Right lobe of liver (tissue), 6 donors: ENCODE measurements around the gene PPP1R12A. TPM values are rescaled to one million over a fixed set of nuclear protein-coding genes. Genes with fewer than 3 reads are reported as not detected.

Experiments
- ATAC-seq, 4 donors: fragments of 200-7000 bp; cut with Tn5 transposase; one replicate each; pipeline ENCODE4 v1.9.1; 2020; ENCODE audit warnings: mild to moderate bottlenecking in 4 of 4, moderate library complexity in 4 of 4
- DNase-seq, 3 donors: peaks; one replicate each; pipeline ENCODE4 v3.0.0-alpha.2; 2020
- H3K27ac ChIP-seq, 3 donors: fragments of 200-600 bp; one replicate each; pipeline ENCODE4 v1.8.0; 2022
- H3K27me3 ChIP-seq, 2 donors: fragments of 200-600 bp; one replicate each; pipeline ENCODE4 v1.8.0; 2022
- H3K36me3 ChIP-seq, 4 donors: fragments of 200-600 bp; sonication (generic) in 1 of 4; one replicate each; pipeline versions ENCODE4 v1.5.1 to v1.8.0; 2017 to 2022; ENCODE audit warnings: control low read depth in 1 of 4
- H3K4me1 ChIP-seq, 4 donors: fragments of 200-600 bp; sonication (generic) in 1 of 4; one replicate each; pipeline versions ENCODE4 v1.5.1 to v1.8.0; 2017 to 2022; ENCODE audit warnings: control low read depth in 1 of 4
- H3K4me3 ChIP-seq, 3 donors: fragments of 200-600 bp; one replicate each; pipeline ENCODE4 v1.8.0; 2022
- H3K9me3 ChIP-seq, 4 donors: fragments of 200-600 bp; sonication (generic) in 1 of 4; one replicate each; pipeline versions ENCODE4 v1.5.1 to v1.8.0; 2017 to 2022; ENCODE audit warnings: control low read depth in 1 of 4
- POLR2A ChIP-seq: fragments of 450-650 bp; IDR thresholded peaks from one replicate; pipeline ENCODE4 v1.6.1; 2017; ENCODE audit warnings: antibody characterized with exemption, mild to moderate bottlenecking
- WGBS: methylation state at CpG from one replicate; pipeline ENCODE4 v1.1.6; 2018; ENCODE audit warnings: low coverage, low lambda C conversion rate; ENCODE audit not compliant: insufficient coverage; ENCODE audit errors: missing lambda C conversion rate; 5-methylcytosine and 5-hydroxymethylcytosine counted together
- intact Hi-C, 2 donors: fragments of 100-400 bp; cut with DNase I; formaldehyde crosslinking; loops; one replicate each; pipeline versions ENCODE4 v1.11.2 to v1.14.1; 2022
- small RNA-seq, 2 experiments: library from RNA; depleted of rRNA; stranded (forward); fragments of <200 nt; gene quantifications; one replicate each; pipeline ENCODE3, GENCODE V24; 2016
- total RNA-seq, 6 experiments: library from RNA; depleted of rRNA in 2 of 6; stranded (reverse); fragments of >200 nt in 2 of 6; fragmentation: NEBNext Ultra II Directional in 3 of 6; extraction: Animal tissue kit (Norgen Biotek cat#: 25700) in 3 of 6; gene quantifications; one replicate each; pipeline versions ENCODE4 v1.1.0 to v1.2.4, GENCODE V29; 2016 to 2023
- TF ChIP-seq, protein P1 (sequence below), 4 donors: fragments of 200-600 bp in 3 of 4; fragments of 450-650 bp in 1 of 4; IDR thresholded peaks; one replicate each; pipeline versions ENCODE4 v1.5.1 to v1.8.0; 2016 to 2022; ENCODE audit warnings: antibody characterized with exemption in 4 of 4, mild to moderate bottlenecking in 2 of 4
- donor health status: DM: no; HTN: yes; CAD: no.
- donor health status: DM: no; HTN: no; CAD: no.
- donor health status: DM: no; HTN: no; CAD: no.
- donor health status: DM: no; HTN: yes; CAD: no.
- donor health status: DM: no; HTN: yes; CAD: no.

PPP1R12A gene
- total RNA-seq, 6 experiments from 2014 or later, result 13.1 to 21.0 (median 19.2) TPM

DNA sequence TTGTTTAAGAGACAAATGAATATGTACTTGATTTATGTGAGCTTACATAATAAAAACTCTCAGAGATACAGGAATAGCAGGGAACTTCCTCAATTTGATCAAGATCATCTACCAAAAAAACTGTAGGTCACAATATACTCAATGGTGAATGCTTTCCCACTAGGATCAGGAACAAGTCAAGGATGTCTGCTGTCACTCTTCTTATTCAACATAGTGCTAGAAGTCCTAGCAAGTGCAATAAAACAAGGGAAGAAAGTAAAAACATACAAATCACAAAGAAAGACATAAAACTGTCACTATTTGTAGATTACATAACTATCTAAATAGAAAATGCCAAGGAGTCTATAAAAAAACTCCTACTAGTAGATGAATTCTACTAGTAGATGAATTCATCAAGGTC, 202.3 kb downstream of the PPP1R12A start:
- TF ChIP-seq POLR2A, result no peak
- no peaks in the 10 kb centered on the region for H3K36me3 ChIP-seq
- no peaks in the 10 kb centered on the region for H3K9me3 ChIP-seq
- H3K4me3 ChIP-seq, result no peak overlapping the region
- H3K4me1 ChIP-seq, result no peaks in the 10 kb centered on the region
- no peaks in the 10 kb centered on the region for H3K27me3 ChIP-seq
- no peak overlapping the region for H3K27ac ChIP-seq
- DNase-seq (no peak), ATAC-seq (no peak)
- intact Hi-C loops, result no loop called here

DNA sequence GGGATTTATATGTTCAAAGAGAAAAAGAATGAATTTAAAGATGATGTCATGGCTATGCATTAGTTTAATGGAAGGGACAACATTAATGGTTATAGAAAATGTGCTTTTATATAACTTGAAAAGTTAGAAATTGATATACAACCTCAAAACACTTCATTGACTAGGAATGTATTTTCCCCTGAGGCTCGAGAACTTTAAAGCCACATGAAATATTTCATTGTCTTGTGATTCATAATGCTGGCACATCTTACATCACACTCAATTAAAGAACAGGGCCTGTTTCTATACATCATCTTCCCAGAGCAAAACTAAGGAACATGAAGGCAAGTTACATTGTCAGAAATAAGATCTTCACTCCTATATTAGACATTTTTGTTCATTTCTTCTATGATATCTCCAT, 208.9 kb downstream of the PPP1R12A start:
- intact Hi-C loops, result no loop called here
- ATAC-seq, result no peak
- H3K27ac ChIP-seq, result no peak overlapping the region
- no peak overlapping the region for H3K4me3 ChIP-seq
- DNase-seq, result no peak
- TF ChIP-seq, protein P1, sequence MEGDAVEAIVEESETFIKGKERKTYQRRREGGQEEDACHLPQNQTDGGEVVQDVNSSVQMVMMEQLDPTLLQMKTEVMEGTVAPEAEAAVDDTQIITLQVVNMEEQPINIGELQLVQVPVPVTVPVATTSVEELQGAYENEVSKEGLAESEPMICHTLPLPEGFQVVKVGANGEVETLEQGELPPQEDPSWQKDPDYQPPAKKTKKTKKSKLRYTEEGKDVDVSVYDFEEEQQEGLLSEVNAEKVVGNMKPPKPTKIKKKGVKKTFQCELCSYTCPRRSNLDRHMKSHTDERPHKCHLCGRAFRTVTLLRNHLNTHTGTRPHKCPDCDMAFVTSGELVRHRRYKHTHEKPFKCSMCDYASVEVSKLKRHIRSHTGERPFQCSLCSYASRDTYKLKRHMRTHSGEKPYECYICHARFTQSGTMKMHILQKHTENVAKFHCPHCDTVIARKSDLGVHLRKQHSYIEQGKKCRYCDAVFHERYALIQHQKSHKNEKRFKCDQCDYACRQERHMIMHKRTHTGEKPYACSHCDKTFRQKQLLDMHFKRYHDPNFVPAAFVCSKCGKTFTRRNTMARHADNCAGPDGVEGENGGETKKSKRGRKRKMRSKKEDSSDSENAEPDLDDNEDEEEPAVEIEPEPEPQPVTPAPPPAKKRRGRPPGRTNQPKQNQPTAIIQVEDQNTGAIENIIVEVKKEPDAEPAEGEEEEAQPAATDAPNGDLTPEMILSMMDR (IDR thresholded peaks at IDR 0.05), result no peak
- TF ChIP-seq POLR2A, result no peak
- H3K27me3 ChIP-seq, result no peaks in the 10 kb centered on the region
- no peaks in the 10 kb centered on the region for H3K36me3 ChIP-seq
- WGBS, result 93% methylated on average over 1 of the region's 1 CpG
- H3K9me3 ChIP-seq, result no peaks in the 10 kb centered on the region
- H3K4me1 ChIP-seq, result no peaks in the 10 kb centered on the region

Small RNA genes within 50 kb of the gene (small RNA-seq; reads per million reads assigned to genes)
- 0 reads per million in 2 experiments for gene RNA5SP363

Other genes starting within 250 kb of the PPP1R12A start
- gene PAWR, start 244.1 kb downstream of the PPP1R12A start, total RNA-seq, result 10 to 100 TPM; 25.0 to 62.3 (median 28.9) TPM
- gene OTOGL, start 164.4 kb upstream of the PPP1R12A start, total RNA-seq, result under 1 TPM in 1 of 6 experiments, not detected in 5; 0.06 TPM